ENCODE measurements around the gene ZNF507.

Gene ZNF507

GRCh38 chr19:32363175-32363574, 17.8 kb downstream of the ZNF507 start:
- DNase-seq (ENCODE audit: low spot score) = no peak
- ChIA-PET POLR2A (ENCODE audit: low non-redundant PET) (no interaction called here), CTCF (no interaction called here)
- TF ChIP-seq CTCF (conservative IDR thresholded peaks at IDR 0.05; ENCODE audit: low read depth) = no peak
- H3K27ac ChIP-seq = no peak overlapping the region

- no peak for TF ChIP-seq CTCF (conservative IDR thresholded peaks at IDR 0.05; ENCODE audit: low read depth)
- CTCF ChIA-PET = interaction anchor here (0.7 kb wide), 1 partner anchor 111 kb away, joined by 3 read pairs; no protein-coding TSS in a partner anchor
- POLR2A ChIA-PET (ENCODE audit: low non-redundant PET) = interaction anchor here (0.5 kb wide), 1 partner anchor 8 kb away, joined by 3 read pairs; no protein-coding TSS in a partner anchor
- no peak for DNase-seq (ENCODE audit: low spot score)
- no peak overlapping the region for H3K27ac ChIP-seq
Observed at GRCh38 chr19:32363632-32364031, 18.2 kb downstream of the ZNF507 start.

GRCh38 chr19:32364040-32364439, 18.6 kb downstream of the ZNF507 start:
- H3K27ac ChIP-seq = no peak overlapping the region
- ChIA-PET POLR2A (ENCODE audit: low non-redundant PET) (interaction anchor here (0.5 kb wide), 1 partner anchor 8 kb away, joined by 3 read pairs; no protein-coding TSS in a partner anchor), CTCF (interaction anchor here (0.7 kb wide), 1 partner anchor 111 kb away, joined by 3 read pairs; no protein-coding TSS in a partner anchor)
- no peak for DNase-seq (ENCODE audit: low spot score)
- no peak for TF ChIP-seq CTCF (conservative IDR thresholded peaks at IDR 0.05; ENCODE audit: low read depth)

- POLR2A ChIA-PET (ENCODE audit: low non-redundant PET) = no interaction called here
Observed at GRCh38 chr19:32367063-32367462, 21.7 kb downstream of the ZNF507 start.

GRCh38 chr19:32367948-32368536, 22.6 kb downstream of the ZNF507 start:
- DNase-seq (ENCODE audit: low spot score) = no peak
- H3K27ac ChIP-seq = no peak overlapping the region
- TF ChIP-seq CTCF (conservative IDR thresholded peaks at IDR 0.05; ENCODE audit: low read depth) = no peak
- POLR2A ChIA-PET (ENCODE audit: low non-redundant PET) = no interaction called here
- CTCF ChIA-PET = no interaction called here

More at GRCh38 chr19:32367063-32367462, 21.7 kb downstream of the ZNF507 start:
- CTCF ChIA-PET = no interaction called here
- no peak overlapping the region for H3K27ac ChIP-seq
- no peak for TF ChIP-seq CTCF (conservative IDR thresholded peaks at IDR 0.05; ENCODE audit: low read depth)
- DNase-seq (ENCODE audit: low spot score) = no peak

GRCh38 chr19:32368787-32369186, 23.4 kb downstream of the ZNF507 start:
- ChIA-PET CTCF (no interaction called here), POLR2A (ENCODE audit: low non-redundant PET) (no interaction called here)

More at GRCh38 chr19:32368787-32369186, 23.4 kb downstream of the ZNF507 start:
- DNase-seq (ENCODE audit: low spot score) = no peak
- TF ChIP-seq CTCF (conservative IDR thresholded peaks at IDR 0.05; ENCODE audit: low read depth) = no peak
- H3K27ac ChIP-seq = no peak overlapping the region

Data from RWPE1 (cell line).